ENCODE measurements around the gene SGF29.

- TF ChIP-seq CTCF (IDR thresholded peaks at IDR 0.05): no peak
- TF ChIP-seq POLR2A (IDR thresholded peaks at IDR 0.05): no peak
- no peak for TF ChIP-seq EP300 (IDR thresholded peaks at IDR 0.05)
These were observed 3.2 kb downstream of the SGF29 start for GRCh38 chr16:28556914-28557320.

All from ovary (tissue), 3 donors.